Skeletal muscle tissue (tissue), 4 donors: ENCODE results near the gene TUNAR. TPM values are rescaled to one million over a fixed set of nuclear protein-coding genes. Genes with fewer than 3 reads are reported as not detected.

Experiments
- H3K27ac ChIP-seq: one replicate; pipeline ENCODE4 v1.7.0; 2013; ENCODE audit warnings: mild to moderate bottlenecking, low read depth, low read length, inconsistent platforms
- H3K27me3 ChIP-seq, 3 donors: one replicate each; pipeline ENCODE4 v1.7.0; 2013; ENCODE audit warnings: low read length in 3 of 3; ENCODE audit not compliant: control insufficient read depth in 3 of 3, insufficient read depth in 3 of 3
- H3K36me3 ChIP-seq, 3 donors: one replicate each; pipeline ENCODE4 v1.7.0; 2013; ENCODE audit warnings: low read length in 3 of 3; ENCODE audit not compliant: control insufficient read depth in 3 of 3, insufficient read depth in 3 of 3
- H3K4me1 ChIP-seq, 3 donors: one replicate each; pipeline ENCODE4 v1.7.0; 2013; ENCODE audit warnings: low read length in 3 of 3, mild to moderate bottlenecking in 3 of 3; ENCODE audit not compliant: control insufficient read depth in 3 of 3, insufficient read depth in 3 of 3
- H3K4me3 ChIP-seq, 3 donors: one replicate each; pipeline ENCODE4 v1.7.0; 2013; ENCODE audit warnings: low read length in 3 of 3
- H3K9ac ChIP-seq, 3 donors: one replicate each; pipeline ENCODE4 v1.7.0; 2013; ENCODE audit warnings: low read length in 3 of 3, mild to moderate bottlenecking in 3 of 3, moderate library complexity in 2 of 3, low read depth in 1 of 3
- H3K9me3 ChIP-seq, 3 donors: one replicate each; pipeline ENCODE4 v1.7.0; 2013; ENCODE audit warnings: low read length in 3 of 3; ENCODE audit not compliant: control insufficient read depth in 3 of 3
- total RNA-seq: library from RNA; depleted of rRNA; stranded (reverse); fragments of >200 nt; gene quantifications from one replicate; pipeline ENCODE4 v1.2.3, GENCODE V29; 2014
- donor health status: Osteomylitis.

TUNAR gene
- total RNA-seq, 1 donor from 2014 or later, result not detected

DNA sequence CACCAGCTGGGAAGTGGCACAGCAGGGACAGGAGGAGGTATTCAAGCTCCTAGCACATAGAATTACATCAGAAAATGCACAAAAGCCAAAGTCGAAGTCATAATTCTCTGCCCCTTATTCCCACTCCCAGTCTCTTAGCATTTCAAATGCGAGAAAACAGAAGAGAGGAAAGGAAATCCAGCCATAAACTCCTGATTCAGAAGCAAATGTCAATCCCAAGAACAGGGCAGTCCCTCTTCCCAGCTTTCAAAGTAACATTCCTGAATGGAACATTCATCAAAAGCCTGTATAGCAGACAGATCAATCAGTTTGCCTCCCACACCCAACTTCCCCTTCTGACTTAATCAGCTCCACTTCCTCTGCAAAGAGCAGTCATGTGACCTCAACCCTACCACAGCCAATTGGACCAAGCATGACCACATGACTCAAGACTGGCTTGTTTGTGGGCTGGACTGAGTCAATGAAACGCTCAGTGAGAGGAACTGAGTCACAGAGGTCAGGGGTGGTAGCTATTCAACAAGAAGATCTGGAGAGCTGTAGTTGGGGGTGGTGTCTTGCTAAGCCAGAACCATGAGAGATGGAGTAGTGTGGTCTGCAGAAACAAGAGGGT, 41.4 kb upstream of the TUNAR start:
- H3K36me3 ChIP-seq, result no peaks in the 10 kb centered on the region
- no peaks in the 10 kb centered on the region for H3K4me1 ChIP-seq
- H3K9ac ChIP-seq, result no peak overlapping the region
- no peak overlapping the region for H3K27ac ChIP-seq
- peaks cover 0 to 4% (median 0%) of the 10 kb centered on the region in 3 donors for H3K9me3 ChIP-seq
- H3K4me3 ChIP-seq, result no peak overlapping the region
- peaks cover 6 to 22% (median 12%) of the 10 kb centered on the region in 3 donors for H3K27me3 ChIP-seq

DNA sequence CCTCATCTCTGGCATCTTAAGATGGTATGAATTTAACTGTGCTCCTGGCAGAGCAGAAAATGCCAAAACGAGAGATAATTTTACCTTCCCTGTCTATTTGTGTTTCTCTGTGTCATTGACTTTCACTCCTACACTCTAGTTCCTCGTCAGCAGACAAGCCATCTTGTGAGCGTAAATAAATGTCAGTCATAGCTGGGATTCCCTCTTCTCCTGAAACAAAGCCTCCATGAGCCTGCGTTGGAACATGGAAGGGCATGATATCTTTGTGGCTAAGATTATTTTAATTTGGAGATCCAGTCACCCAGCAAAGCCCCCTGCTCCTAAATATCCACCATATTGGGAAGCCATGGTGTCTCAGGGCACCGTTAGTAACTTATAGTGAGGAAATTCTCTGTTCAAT, 37.8 kb upstream of the TUNAR start:
- no peaks in the 10 kb centered on the region for H3K9me3 ChIP-seq
- no peaks in the 10 kb centered on the region for H3K4me1 ChIP-seq
- H3K36me3 ChIP-seq, result no peaks in the 10 kb centered on the region
- no peak overlapping the region for H3K9ac ChIP-seq
- no peak overlapping the region for H3K4me3 ChIP-seq
- H3K27me3 ChIP-seq, result peaks cover 2 to 3% (median 3%) of the 10 kb centered on the region in 3 donors
- H3K27ac ChIP-seq, result no peak overlapping the region

DNA sequence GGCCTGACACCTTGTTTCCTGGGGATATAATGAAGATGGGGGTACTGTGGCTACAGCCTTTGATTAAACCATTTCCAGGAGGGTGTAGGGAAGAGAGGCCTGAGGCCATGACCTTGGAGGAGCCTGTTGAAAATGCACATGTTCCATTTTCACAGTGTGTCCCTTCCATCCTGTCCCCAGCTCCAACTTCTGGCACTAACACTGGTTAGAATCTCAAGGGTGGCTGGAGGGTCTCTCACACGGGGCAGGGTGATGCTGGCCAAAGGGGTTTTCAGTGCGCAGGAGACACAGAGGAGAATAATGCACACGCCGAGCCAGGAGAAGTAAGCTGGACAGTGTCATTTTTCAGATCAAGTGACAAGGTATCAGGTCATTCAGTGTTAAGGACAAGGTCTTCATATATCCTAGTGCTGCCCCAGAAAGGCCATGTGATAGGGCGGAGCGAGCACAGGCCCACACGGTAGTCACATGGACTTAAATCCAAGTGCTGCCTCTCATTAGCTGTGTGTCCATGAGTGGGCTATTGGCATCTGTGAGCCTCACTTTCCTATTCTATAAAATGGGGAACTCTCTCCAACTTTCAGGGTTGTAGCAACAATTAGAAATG, 36.4 kb upstream of the TUNAR start:
- Histone ChIP-seq H3K27me3 (peaks cover 0 to 2% (median 0%) of the 10 kb centered on the region in 3 donors), H3K4me3 (no peak overlapping the region), H3K36me3 (no peaks in the 10 kb centered on the region), H3K9me3 (no peaks in the 10 kb centered on the region), H3K9ac (no peak overlapping the region), H3K4me1 (no peaks in the 10 kb centered on the region), H3K27ac (no peak overlapping the region)

DNA sequence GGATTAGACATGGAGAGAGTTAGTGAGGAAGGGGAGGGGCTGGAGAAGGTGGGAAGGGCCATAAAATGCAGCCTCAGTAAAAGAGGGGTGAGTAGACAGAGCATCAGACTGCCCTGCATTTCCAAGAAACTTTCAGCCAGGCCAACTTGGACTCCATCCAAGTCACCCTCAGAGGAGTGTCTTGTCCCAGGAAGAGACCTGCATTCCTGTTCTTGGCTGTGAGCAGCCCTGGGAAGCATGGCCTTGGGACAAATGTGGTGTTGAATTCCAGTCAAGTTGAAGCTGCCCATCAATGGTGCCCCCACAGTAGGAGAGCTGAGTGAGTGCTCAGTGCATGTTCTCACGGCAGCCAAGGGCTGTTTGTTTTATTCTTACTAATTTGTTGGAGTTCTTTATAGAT, 35.0 kb upstream of the TUNAR start:
- no peaks in the 10 kb centered on the region for H3K9me3 ChIP-seq
- H3K4me1 ChIP-seq, result no peaks in the 10 kb centered on the region
- H3K27ac ChIP-seq, result no peak overlapping the region
- no peak overlapping the region for H3K4me3 ChIP-seq
- peaks cover 0 to 3% (median 2%) of the 10 kb centered on the region in 3 donors for H3K27me3 ChIP-seq
- no peak overlapping the region for H3K9ac ChIP-seq
- no peaks in the 10 kb centered on the region for H3K36me3 ChIP-seq

DNA sequence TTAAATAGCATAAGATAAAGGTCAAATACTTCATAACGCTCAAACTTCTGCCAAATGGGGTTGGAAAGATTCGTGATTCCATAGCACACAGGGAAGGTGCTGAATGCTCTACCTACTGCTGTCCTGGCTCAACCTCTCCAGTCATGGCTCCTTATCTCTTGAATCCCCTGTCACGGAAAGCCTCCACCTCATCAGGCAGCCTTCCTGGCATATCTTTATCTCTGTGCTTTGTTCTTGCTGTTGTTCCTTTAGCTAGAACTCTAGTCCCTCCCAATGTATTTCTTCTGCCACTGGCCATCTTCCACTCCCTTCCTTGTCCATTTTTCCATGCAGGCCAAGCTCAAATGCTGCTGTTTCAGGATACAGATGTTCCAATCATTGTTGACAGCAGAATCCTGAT, 26.9 kb upstream of the TUNAR start:
- no peaks in the 10 kb centered on the region for H3K36me3 ChIP-seq
- no peak overlapping the region for H3K27ac ChIP-seq
- no peaks in the 10 kb centered on the region for H3K4me1 ChIP-seq
- H3K9ac ChIP-seq, result no peak overlapping the region
- H3K27me3 ChIP-seq, result peaks cover 0 to 3% (median 0%) of the 10 kb centered on the region in 3 donors
- H3K9me3 ChIP-seq, result peaks cover 0 to 3% (median 0%) of the 10 kb centered on the region in 3 donors
- no peak overlapping the region for H3K4me3 ChIP-seq

DNA sequence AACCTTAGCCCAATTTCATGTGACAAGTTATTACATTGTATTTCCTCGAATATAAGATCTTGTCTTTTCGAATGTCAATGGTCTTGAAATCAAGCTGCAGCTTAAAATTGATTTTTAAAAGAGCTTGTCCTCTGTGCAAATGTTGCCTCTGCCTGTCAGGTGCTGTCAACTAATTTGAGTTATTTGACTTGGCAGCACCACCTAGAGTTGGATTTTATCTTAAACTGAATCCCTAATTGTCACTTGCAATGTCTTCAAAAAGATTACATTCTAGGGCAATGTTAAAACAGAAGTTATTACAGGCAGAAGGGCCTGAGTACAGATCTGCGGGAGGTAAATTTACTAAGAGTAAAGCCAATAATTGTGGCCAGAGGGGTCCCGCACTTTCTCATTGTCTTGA, 26.2 kb upstream of the TUNAR start:
- Histone ChIP-seq H3K27ac (no peak overlapping the region), H3K9me3 (peaks cover 0 to 3% (median 0%) of the 10 kb centered on the region in 3 donors), H3K9ac (no peak overlapping the region), H3K27me3 (peaks cover 0 to 2% (median 0%) of the 10 kb centered on the region in 3 donors), H3K36me3 (no peaks in the 10 kb centered on the region), H3K4me3 (no peak overlapping the region), H3K4me1 (no peaks in the 10 kb centered on the region)

DNA sequence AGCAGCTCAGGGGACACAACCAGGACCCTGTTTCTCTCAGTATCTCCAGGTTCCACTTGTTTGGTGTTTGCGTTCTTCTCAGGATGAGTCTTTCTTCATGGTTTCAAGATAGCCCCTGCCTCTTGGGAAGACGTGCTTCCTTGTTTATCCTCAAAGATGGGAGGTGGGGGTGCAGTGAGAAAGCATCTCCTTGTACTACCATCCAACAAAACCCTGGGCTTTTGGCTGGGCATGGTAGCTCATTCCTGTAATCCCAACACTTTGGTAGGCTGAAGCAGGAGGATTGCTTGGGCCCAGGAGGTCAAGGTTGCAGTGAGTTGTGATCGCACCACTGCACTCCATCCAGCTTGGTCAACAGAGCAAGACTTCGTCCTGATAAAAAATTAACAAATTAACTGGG, 21.0 kb upstream of the TUNAR start:
- H3K9ac ChIP-seq, result no peak overlapping the region
- no peaks in the 10 kb centered on the region for H3K27me3 ChIP-seq
- no peak overlapping the region for H3K27ac ChIP-seq
- H3K4me1 ChIP-seq, result peaks cover 0 to 3% (median 0%) of the 10 kb centered on the region in 3 donors
- H3K4me3 ChIP-seq, result no peak overlapping the region
- peaks cover 0 to 3% (median 0%) of the 10 kb centered on the region in 3 donors for H3K9me3 ChIP-seq
- H3K36me3 ChIP-seq, result no peaks in the 10 kb centered on the region

DNA sequence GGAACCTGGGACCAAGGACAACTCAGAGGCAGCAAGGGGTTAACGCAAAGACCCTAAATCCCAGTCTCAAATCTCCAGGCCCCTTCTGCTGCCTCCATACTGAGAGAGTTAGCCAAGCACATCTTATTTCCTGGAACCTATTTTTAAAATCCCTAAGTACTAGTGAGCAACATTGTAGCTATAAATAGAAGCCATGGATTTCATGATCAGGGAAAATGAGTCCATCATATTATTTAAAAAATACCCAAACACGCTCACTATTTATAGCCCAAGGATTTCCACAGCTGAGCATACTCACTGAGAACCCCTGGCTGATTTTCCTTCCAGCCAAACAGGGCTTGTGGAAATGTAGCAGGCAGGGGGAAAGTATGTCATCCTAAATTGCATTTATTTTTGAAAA, 19.4 kb upstream of the TUNAR start:
- peaks cover 0 to 3% (median 0%) of the 10 kb centered on the region in 3 donors for H3K4me1 ChIP-seq
- no peaks in the 10 kb centered on the region for H3K36me3 ChIP-seq
- H3K27ac ChIP-seq, result no peak overlapping the region
- no peak overlapping the region for H3K4me3 ChIP-seq
- H3K9me3 ChIP-seq, result no peaks in the 10 kb centered on the region
- H3K27me3 ChIP-seq, result no peaks in the 10 kb centered on the region
- no peak overlapping the region for H3K9ac ChIP-seq

DNA sequence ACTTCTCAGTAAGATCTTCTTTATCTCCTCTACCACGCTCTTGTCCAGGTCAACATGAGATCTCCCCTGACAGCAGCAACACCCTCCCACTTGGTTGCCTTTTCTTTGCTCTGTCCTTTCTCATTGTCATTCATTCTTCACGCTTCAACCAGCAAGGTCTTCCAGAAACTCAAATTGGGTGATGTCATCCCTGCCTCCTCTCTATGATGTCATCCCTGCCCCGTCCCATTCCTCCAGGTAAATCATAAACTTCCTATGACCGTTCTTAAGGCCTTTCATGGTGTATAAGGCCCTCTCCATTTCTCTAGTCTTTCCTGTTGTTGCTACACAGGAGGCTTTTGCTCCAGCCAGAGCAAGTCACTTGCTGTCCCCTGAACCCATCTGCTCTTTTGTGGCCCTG, 17.7 kb upstream of the TUNAR start:
- H3K9ac ChIP-seq, result no peak overlapping the region
- no peak overlapping the region for H3K4me3 ChIP-seq
- H3K27ac ChIP-seq, result no peak overlapping the region
- H3K9me3 ChIP-seq, result no peaks in the 10 kb centered on the region
- peaks cover 0 to 4% (median 0%) of the 10 kb centered on the region in 3 donors for H3K27me3 ChIP-seq
- peaks cover 0 to 3% (median 0%) of the 10 kb centered on the region in 3 donors for H3K4me1 ChIP-seq
- no peaks in the 10 kb centered on the region for H3K36me3 ChIP-seq

DNA sequence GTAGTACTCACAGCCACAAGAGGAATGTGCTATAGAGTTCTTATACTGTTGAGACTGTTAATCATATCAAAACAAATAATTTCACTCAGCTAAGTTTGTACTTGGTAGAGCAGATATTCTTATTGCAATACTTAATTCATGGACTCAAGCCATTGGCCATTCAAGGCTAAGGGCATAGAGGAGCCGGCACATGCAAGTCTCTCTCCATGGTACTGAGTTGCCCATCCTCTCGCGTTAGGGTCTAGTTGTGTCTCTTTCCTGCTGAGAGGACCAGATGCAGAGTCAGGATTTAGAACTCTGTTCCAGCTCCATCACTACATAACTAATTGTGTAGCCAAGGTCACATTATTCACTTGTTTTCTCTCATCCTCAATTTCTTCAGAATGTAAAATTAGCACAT, 14.4 kb upstream of the TUNAR start:
- Histone ChIP-seq H3K9ac (no peak overlapping the region), H3K27me3 (peaks cover 1 to 4% (median 4%) of the 10 kb centered on the region in 3 donors), H3K9me3 (peaks cover 0 to 5% (median 4%) of the 10 kb centered on the region in 3 donors)

More for the DNA sequence above, 14.4 kb upstream of the TUNAR start:
- H3K4me3 ChIP-seq, result no peak overlapping the region
- H3K36me3 ChIP-seq, result no peaks in the 10 kb centered on the region
- no peaks in the 10 kb centered on the region for H3K4me1 ChIP-seq
- H3K27ac ChIP-seq, result no peak overlapping the region
